ENCODE measurements around the gene CCDC57.

Gene CCDC57

DNA sequence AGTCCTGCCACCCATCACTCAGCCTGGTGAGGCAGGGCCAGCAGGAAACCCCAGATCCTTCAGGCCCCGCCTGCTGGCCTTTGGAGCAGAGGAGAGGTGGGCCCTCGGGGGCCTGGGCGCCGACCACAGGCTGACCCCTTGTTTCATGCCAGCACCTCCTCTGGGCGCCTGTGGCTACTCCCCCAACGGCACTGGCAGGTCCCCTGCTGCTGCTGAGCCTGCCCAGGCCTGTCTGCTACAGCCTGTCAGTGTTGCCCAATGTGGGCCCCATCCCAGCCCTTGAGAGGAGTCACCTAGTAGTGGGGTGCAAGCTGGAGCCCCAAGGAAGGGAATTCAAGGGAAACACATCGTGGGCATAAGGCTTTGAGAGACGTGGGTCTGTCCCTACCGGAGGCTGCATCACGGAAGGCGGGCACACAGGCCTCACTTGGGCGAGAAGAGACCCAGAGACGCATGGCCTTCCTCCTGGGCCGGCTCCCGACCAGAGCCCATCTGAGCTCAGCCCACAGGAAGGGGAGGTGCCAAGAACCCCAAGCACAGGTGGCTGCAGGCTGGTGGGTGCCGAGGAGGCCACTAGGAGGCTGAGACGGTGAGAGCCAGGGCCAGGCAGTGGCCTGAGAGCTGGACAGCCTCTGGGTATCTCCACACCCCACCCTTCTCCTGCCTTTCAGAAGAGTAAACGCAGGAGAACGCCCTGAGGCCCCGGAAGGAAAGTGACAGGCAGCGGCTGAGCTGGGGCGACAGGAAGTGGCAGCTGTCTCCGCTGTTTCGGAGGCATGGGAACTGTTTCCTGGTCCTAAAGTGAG, 106.6 kb downstream of the CCDC57 start:
- DNase-seq (ENCODE audit: low read depth), result peak; percentile 39

GRCh38 chr17:82105417-82105881, 107.2 kb downstream of the CCDC57 start:
- no peak for DNase-seq (ENCODE audit: low read depth)

DNA sequence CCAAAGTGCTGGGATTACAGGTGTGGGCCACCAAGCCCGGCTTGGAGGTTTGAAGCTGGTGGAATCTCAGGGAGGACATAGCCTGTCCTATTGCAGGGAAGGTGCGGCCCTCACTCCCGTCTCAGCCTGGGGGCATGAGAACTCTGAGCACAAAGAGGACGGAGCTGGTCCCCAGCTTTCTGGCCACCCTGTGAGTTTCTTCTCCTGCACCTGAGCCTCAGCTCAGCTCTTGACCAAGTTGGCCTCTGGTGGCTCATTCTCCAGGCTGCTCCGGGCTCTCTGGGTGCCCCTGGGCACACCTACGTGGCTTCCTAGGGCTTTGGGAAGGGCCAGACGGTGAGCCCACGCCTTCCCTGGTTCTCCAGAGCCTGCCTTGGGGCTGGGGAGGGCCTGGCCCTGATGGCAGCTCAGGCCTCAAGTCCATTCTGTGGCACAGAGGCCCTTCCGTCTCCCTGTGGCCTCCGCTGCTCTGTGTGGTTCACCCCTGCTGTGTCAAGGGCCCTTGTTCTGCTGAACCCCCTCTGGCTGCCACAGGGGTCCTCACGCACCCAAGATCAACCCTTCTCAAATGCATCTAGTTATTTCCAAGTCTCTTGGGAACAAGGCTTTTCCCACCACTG, 107.7 kb downstream of the CCDC57 start:
- no peak for DNase-seq (ENCODE audit: low read depth)

GRCh38 chr17:82103553-82104451, 108.8 kb downstream of the CCDC57 start:
- DNase-seq (ENCODE audit: low read depth), result no peak

- no peak for DNase-seq (ENCODE audit: low read depth)
These were observed 110.6 kb downstream of the CCDC57 start for GRCh38 chr17:82101767-82102679.

DNA sequence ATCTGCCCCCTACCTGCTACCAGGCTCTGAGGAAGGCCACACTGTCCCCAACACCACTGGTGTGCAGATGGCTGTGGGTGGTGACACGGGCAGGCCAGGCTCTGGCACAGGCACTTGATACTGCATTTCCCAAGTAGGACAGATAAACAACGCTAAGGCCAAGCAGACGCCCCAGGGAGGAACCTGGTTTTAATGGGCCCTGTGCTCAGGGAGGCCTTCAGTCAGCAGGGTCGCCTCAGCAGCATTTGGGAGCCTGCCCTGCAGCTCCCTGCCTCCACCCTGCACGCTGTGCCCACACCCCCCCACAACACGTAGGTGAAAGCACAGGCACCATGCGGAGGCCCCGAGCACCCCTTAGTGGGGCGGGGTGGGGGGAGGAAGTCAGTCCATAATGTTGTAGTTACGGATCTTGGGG, 111.3 kb downstream of the CCDC57 start:
- no peak for DNase-seq (ENCODE audit: low read depth)

DNA sequence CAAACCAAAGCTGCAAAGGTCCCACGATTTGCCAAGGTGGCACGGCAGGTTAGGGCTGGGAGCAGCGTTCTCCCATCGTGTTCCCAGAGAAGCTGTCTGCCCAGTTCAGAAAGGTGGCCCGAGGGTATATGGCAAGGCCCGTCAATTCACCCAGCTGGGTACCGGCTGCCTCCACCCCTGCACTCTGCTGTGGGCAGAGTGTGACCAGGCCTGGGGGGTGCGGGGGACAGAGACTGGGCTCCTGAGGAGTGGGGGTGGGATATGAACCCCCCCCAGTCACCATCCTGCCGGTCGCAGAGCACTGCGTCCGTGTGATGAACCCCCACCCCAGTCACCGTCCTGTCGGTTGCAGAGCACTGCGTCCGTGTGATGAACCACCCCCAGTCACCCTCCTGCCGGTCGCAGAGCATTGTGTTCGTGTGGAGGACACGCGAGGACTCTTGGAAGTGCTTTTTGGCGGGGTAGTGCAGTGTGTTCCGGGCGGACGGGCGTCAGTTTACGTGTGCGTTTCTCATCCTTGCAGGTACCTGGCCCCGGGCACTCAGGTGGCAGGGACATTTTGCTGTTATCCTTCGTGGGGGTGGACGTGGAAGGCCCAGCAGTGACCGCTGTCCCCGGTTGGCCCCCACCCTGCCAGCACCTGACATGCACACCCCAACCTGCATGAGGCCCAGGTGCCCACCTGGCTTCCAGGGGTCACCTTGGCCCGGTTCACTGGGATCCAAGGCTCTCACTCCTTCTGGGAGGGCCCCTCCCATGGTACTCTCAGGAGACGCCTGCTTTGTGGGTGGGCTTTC, 111.9 kb downstream of the CCDC57 start:
- no peak for DNase-seq (ENCODE audit: low read depth)

DNA sequence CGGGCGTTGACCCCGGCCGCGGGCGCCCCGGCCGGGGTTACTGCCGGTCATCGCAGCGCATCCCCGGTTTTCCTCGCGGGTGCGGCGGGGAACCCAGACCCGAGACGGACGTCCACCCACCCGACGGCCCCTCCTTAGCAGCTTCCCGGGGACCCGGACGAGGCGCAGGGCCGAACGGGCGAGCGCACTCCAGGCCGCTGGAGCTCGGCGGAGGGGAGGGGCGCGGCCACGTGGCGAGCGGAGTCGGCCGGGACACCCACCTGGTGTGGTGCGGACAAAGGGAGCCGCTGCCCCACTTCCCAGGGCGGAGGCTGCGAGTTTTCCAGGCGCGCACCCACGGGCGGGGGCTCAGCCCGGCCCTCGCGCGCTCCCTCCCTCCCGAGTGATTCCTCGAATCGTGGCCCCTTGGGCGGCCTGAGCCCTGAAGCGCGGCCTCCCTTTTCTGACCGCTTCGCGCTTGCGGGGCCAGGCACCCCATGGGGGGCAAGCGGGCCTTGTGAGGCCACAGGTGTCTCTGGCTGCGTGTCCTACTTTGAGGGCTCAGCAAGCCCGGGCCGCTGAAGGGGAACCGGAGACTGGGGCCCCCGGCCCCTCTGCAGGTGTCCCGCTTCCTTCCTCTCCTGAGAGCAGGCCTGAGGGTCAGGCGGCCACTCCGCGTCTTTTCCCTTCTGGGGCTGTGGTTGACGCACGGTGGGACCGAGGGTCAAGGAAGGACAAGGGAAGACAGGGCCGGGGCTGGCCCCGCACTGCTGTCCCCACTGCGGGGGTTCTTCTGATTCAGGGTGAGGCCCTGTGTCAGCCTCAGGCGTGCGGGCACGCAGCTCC, 113.5 kb downstream of the CCDC57 start:
- DNase-seq (ENCODE audit: low read depth), result no peak

GRCh38 chr17:82098169-82098938, 114.3 kb downstream of the CCDC57 start, which contains the start of gene FASN:
TSS of gene FASN (minus strand) at chr17:82098236. CDS start at chr17:82096445, 1,791 bp downstream.
- DNase-seq (ENCODE audit: low read depth), result peak; percentile 91

GRCh38 chr17:82097919-82098168, 114.8 kb downstream of the CCDC57 start:
- no peak for DNase-seq (ENCODE audit: low read depth)

- DNase-seq (ENCODE audit: low read depth), result peak; percentile 38
These were observed 115.3 kb downstream of the CCDC57 start for GRCh38 chr17:82097184-82097918.

DNA sequence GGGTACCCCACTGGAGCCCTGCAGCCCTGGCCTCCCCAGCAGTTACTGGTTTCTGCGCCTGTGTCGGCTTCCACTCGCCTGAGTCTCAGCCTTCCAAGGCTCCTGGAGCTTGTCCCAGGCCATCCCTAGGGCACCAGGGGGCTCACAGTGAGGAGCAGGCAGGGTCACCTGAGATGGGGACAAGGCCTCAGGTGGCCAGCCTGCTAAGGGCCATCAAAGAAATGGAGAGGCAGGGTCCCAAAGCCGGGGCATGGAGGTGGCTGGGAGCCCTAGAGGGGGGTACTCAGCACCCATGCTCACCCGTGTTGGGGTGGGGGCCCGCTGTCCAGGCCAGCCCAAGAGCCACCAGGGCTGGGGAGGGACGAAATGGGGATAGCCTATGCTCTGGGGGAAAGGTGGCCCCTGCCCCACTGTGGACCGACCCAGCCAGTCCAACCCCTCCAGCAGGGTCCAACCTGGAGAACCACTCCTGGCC, 115.9 kb downstream of the CCDC57 start:
- no peak for DNase-seq (ENCODE audit: low read depth)

- no peak for DNase-seq (ENCODE audit: low read depth)
These were observed 116.6 kb downstream of the CCDC57 start for GRCh38 chr17:82095777-82096708.

DNA sequence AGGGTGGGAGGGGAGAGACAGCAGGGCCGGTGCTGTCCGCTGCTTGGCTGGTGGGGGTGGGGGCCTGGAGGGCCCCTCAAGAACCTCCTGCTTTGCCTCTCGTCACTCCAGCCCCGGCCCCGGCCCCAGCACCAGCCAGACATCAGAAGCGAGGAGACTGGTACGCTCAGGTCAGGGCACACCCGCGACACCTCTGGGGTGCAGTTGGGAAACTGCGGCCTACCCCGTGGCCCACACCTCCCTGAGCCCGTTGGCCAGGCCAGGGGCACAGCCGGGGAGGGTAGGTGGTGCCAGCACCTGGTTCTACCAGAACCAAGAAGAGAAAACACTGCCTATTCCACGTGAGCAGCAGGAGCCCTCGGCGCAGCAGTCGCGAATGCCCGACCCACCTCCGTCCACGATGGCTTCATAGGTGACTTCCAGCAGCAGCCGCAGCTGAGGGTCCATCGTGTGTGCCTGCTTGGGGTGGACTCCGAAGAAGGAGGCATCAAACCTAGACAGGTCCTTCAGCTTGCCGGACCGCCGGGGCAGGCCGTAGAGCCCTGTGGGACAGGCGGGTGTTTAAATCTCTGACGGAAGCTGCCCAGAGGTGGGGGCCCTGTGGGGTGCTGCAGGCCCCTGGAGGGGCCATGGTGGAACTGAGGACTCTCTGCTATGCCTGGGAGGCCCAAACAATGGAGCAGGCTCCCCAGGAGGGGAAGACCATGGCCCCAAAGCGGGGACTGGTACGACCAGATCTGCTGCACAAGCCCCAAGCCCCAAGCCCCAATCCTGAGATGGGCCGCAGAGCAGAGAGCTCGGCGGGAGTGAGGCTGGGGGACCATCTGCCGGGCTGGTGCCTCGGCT, 117.5 kb downstream of the CCDC57 start:
- DNase-seq (ENCODE audit: low read depth), result no peak

DNA sequence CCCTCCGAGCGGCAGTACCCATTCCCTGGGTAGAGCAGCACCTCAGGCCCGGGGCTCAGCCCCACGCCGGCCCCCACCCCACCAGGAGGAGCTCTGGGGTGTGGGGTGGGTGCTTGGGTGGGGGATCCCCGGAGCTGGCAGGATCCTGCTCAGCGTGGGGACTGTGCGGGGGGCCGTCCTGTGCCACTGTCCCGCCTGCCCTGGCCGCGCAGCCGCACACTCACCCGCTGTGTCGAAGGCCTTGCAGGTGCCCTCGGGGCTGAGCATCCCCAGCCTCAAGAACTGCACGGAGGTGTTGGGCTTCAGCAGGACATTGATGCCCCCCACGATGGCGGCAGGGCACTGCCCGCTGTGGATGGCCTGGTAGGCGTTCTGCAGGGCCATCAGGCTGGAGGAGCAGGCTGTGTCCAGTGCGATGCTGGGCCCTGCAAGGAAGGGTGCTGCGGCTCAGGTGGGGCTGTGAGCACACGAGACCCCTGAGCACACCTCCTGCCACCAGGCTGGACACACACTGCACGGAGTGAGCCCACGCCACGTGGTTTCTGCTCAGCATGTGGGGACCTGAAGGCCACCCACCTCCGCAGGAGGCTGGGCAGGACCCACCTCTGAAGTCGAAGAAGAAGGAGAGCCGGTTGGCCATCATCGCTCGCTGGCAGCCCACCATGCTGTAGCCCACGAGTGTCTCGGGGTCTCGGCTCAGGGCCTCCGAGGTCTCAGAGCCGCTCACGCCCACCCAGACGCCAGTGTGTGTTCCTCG, 119.5 kb downstream of the CCDC57 start:
- DNase-seq (ENCODE audit: low read depth), result no peak
